ENCODE measurements around the gene KCNIP1.

DNA sequence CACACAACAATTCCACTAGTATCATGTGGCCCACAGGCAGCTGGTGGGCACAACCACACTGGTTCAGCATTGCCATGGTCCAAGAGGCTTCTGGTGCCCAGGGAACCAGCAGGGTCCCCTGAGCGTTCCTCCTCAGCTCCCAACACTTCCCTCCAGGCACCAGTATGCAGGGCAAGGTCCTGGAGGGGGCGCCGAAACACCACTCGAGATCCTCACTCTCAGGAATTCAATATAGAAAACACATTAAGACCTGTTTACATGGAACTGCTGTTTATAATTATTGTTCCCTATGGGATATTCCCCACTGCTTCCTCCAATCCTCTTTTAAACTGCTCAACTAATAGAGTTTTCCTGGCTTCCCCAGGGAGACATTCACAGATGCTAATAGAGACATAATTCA, 187.8 kb downstream of the KCNIP1 start:
- no peak for TF ChIP-seq POLR2AphosphoS5 (IDR thresholded peaks at IDR 0.05; ENCODE audit: low read depth)
- TF ChIP-seq, protein P1, sequence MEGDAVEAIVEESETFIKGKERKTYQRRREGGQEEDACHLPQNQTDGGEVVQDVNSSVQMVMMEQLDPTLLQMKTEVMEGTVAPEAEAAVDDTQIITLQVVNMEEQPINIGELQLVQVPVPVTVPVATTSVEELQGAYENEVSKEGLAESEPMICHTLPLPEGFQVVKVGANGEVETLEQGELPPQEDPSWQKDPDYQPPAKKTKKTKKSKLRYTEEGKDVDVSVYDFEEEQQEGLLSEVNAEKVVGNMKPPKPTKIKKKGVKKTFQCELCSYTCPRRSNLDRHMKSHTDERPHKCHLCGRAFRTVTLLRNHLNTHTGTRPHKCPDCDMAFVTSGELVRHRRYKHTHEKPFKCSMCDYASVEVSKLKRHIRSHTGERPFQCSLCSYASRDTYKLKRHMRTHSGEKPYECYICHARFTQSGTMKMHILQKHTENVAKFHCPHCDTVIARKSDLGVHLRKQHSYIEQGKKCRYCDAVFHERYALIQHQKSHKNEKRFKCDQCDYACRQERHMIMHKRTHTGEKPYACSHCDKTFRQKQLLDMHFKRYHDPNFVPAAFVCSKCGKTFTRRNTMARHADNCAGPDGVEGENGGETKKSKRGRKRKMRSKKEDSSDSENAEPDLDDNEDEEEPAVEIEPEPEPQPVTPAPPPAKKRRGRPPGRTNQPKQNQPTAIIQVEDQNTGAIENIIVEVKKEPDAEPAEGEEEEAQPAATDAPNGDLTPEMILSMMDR (IDR thresholded peaks at IDR 0.05; ENCODE audit: insufficient read depth, low read length) = no peak

Measured in HL-60 (cell line).